Activated CD4-positive, alpha-beta T cell treated with anti-CD3 and anti-CD28 coated beads for 4 hours (primary cell): ENCODE data around the gene PROM1.

Experiments used
- DNase-seq, 2 donors: peaks; one replicate each; pipeline ENCODE4 v3.0.0-alpha.2; 2020

Gene PROM1

GRCh38 chr4:15982842-15983524 is 100.8 kb downstream of the PROM1 start:
- DNase-seq, result no peak

DNA sequence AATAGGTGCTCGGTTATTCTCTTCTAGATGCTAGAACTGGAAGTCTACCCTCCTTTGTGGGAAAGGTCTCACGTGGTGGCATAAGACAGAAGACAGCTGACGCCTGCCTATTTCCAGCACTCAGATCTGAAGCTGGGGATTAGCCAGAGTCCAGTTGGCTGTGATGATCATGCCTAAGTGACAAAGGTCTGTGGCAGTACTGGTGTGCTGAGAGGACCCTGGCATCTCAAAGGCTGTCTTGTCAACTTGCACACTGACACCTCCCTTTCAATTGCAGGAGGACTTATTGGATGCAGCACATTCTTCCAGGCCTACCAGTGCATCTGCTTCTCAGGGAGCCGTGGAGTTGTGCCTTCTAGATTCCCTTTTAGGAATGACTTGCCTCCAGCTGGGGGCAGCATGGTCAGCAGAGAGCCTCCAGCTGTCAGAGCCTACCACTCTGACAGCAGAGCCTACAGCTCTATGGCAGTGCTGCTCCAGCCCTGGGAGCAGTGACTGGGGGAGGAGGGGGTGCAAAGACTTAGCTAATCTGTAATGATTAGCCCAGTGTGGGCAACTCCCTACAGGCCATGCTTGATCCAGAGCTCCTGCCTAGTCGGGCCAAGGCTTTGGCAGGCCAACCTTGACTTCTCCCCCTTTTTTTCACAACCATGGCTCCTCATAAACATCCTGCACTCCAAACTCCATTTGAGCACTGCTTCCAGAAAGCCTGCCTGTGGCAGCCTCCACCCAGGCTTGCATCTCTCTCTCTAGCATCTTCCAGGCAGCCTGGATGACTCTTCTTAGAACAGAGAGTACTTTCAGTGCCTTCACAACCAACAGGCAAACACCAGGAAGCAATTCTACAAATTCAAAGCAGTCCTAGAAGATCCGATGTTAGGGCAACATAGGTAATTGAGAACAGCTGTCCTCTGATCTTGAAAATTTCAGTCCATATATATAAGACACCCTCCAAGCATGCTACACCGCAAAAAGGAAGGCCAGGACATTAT is 107.1 kb downstream of the PROM1 start:
- no peak for DNase-seq

DNA sequence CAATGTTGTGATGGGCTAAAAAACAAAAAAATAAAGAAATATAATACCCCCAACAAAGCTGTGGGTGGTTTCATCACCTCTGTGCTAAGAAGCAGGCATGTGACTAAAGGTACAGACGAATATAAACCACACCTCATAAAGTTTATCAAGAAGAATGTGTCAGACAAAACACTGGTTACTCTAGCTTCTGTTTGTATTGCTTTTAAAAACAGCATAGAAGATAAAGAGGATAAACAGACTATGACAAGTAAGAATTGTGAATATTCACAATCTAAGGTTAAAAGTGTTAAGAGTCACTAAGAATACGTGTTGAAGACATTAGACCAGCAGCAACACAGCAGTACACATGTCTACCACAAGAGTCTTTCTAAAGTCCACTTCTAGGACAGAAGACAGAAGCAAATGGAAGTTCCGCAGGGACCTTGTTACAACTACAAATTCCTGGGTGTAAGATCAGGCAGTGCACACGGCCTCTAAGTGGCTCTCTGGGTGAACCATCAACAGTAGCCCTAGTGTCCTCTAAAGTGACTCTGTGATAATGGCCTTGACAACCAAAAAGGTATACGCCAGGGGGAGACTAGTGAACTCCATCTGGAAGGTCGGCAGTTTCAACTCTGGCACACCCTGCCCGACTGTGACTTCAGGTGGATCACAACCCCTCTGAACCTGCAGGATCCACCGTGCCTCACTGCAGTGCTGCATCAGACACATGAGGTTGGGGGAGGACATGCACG is 112.6 kb downstream of the PROM1 start:
- no peak for DNase-seq

GRCh38 chr4:15968551-15969300 is 115.1 kb downstream of the PROM1 start:
- no peak for DNase-seq

DNA sequence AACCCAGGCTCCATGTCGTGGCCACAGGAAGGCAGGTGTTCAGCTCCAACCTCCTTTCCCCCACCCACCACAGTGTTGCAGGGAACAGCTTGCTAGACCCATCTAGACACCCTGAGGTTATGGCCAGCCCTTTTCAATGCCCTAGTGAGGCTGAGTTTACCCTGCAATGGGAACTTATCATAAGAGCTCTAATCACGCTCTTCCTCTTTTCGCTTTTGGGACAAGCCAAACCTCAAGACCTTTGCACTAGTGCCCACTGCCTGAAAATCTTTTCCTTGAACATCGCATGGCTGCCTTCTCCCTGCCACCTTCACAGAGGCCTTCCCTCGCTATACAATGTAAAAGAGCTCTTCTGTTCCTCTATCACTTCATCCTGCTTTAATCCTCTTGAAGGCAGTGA is 118.5 kb downstream of the PROM1 start:
- DNase-seq, result no peak

DNA sequence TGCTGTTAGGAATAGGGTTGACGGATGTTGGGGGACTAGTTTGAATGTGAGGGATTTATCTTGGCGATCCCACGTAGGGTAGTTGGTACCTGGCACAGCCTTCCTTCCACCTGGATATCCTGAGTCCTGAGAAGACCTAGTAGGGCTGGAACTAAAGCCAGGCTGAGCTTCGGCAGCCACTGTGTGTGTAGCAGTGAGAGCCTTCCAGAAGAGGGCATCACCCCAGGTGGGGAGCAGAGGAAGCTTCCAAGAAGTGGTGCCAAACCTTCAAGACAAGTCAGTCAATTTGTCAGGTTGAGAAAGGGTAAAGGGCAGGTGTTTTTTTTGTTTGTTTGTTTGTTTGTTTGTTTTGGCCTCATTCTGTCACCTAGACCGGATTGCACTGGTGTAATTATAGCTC is 119.7 kb downstream of the PROM1 start:
- no peak for DNase-seq

DNA sequence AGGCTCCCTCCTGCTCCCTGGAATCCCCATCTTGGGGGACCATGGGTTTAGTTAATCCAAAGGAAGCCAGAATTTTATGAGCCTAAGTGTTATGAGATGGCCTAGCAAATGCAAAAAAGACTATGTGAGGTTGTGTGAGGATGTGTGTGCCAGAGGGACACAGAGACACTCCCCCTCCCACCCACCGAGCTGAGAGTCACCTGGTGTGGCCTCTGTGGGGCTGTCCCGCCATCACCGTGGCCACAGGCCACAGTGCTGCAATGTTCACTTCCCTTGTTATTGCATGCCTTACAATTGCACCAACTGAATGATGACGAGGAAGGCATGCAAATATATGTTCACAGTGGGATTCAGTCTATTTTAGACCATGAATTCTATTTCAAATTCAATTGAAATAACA is 120.2 kb downstream of the PROM1 start:
- DNase-seq, result no peak

- DNase-seq, result peak; percentile 26 to 29
Observed at GRCh38 chr4:15963001-15963451, 120.8 kb downstream of the PROM1 start, which contains the start of gene FGFBP2. FGFBP2 (minus strand) TSS chr4:15963175; CDS start chr4:15963129, 46 bp downstream.

DNA sequence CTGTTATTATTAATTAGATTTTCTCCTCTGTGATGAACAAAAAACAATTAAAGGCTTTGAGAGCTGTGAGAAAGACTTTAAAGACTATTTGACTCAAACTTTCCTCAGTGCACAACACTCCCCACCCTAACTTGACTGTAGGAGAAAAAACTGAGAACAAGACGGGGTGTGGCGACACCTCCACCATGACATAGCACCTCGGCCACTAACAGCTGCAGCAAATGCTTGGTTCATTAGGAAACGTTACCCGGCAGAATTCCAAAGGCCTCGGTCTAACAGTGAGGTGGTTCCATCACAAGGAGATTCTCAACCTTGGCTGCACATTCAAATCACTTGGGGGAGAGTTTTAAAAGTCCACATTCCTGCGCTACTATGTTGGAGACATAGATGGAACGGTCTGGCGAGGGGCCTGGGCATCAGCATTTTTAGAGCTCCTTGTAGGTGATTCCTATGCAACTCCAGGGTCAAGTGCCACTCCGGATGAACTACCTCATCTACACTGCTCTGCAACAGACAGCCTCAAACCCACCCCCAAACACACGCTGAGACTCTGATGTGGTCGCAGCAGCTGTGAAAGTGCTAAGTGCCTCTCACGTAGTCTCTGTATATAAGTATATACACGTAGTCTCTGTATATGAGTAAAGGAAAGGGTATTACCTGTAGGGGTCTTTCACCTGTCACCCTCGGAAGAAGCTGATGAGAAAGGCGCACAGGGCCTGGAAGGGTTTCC is 121.9 kb downstream of the PROM1 start:
- no peak for DNase-seq

DNA sequence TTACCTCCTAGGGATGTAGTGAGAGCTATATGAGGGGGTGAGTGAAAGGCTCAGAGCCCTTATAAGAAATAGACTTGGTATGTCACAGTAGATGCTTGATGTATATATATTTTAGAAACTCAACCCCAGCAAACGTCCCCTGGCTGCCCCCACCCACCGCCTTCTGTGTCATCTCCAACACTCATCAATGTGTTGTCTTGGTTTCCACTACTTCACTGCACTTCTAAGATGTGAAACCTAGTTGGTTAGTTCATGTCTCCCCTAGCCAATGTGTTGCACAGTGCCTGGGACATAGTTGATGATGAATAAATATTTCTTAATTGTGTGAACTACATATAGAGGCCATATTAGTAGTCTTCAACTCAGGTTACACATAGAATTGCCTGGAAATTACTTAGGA is 125.3 kb downstream of the PROM1 start:
- DNase-seq, result no peak

- DNase-seq, result peak; percentile 65 to 80
Observed at GRCh38 chr4:15956179-15956850, 127.5 kb downstream of the PROM1 start.

- DNase-seq, result no peak
Observed at GRCh38 chr4:15955670-15956069, 128.2 kb downstream of the PROM1 start.

DNA sequence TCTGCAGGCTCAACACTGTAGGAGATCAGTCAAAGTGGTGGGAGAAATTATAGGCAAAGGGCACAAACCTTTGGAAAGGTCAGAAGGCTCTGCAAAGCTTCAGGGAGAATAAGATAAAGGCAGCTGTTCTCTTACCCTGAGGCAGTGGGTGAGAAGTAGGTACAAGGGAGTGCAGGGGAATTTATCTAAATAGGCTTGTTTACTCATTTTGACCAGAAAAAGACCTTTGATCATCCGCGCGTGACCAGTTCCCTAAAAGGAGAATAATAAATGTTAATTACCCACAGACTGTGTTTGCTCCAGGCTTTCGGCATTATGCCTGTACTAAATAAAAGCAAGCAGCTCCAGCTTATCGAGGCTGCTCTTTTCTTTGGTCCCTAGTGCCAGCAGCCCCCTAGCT is 130.2 kb downstream of the PROM1 start:
- DNase-seq, result no peak

DNA sequence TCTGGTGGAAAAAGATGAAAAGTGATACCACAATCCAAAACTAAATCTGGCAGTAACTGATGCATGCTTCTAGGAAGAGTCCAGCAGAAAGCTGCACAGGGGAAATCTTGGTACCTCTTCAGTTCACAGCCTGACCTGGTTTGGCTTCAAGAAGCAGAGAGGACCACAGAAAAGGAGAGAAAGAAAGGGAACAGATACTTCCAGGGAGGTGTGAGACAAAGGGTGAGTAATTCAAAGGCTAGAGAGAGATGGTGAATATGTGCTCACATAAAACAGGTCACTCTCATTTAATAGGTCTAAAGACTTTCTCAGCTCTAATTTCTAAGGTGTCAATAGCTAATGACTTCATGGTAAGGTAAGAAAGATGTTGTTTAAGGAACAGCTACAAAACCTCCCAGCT is 132.0 kb downstream of the PROM1 start:
- DNase-seq, result no peak

- no peak for DNase-seq
Observed at GRCh38 chr4:15948826-15949225, 135.0 kb downstream of the PROM1 start.

DNA sequence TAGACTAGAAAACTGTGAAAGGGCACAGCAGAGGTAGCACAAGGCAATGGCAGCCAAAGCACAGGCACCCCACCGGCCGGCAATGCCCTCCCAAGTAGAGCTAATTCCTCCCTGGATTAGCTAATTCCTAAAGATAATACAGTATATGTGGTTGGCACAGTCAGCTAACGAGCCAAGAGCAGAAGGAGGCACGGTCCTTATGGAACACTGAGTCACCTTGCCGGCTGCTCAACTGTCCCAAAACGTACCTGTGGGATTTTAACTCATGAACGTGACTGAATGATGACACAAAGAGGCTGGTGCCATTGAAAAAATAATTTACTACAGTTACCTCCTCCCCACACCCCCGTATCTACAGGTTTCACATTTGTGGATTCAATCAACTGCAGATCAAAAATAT is 136.1 kb downstream of the PROM1 start:
- DNase-seq, result no peak

DNA sequence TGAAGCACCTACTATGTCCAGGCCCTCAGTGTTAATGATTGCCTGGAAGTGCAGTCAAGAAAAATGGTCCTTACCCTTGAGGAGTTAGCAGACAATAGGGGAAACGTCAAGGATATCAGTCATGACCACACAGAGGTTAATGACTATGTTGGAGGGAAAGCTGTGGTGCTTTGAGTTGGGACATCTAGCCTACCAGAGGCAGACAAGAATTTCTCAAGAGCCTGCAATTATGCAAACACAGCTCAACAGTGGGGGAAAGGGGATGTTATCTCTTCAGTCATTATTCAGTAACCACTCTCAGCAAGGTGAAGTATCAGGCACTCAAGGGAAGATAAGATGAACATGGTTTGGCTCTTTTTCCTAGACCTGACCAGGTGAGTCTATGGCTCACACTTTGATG is 138.3 kb downstream of the PROM1 start:
- DNase-seq, result no peak

DNA sequence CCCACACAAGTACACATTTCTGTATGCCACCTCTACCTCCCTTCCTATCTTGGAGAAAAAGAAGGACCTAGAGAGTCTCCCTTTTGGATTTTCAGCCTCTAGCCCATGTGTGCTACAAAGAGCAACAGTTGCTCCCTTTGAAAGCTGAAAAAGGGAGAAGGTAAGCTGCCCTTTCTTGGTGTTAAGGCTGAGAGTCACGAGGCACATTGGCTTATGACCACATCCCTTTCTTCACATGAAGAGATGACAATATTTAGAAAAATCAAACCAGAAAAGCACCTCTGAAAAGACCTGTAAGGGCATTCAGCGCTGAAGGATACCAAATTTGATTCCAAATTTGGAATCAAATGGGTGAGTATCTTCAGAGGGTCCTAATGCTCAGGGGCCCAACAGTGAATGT is 138.9 kb downstream of the PROM1 start:
- no peak for DNase-seq

DNA sequence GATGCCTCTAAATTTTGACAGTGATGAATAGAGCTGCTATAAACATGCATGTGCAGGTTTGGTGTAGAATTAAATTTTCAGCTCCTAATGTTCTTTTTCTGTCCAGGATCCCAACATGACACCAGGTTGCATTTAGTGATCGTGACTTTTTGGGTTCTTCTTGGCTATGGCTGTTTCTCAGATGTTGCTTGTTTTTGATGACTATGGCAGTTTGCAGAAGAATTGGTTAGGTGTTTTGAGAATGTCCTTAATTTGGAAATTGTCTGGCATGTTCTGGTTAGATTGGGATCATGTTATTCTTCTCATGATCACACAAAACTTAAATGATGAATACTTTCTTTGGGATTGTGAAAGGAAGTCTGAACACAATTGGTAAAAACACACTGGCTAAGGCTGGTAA is 141.5 kb downstream of the PROM1 start:
- no peak for DNase-seq

DNA sequence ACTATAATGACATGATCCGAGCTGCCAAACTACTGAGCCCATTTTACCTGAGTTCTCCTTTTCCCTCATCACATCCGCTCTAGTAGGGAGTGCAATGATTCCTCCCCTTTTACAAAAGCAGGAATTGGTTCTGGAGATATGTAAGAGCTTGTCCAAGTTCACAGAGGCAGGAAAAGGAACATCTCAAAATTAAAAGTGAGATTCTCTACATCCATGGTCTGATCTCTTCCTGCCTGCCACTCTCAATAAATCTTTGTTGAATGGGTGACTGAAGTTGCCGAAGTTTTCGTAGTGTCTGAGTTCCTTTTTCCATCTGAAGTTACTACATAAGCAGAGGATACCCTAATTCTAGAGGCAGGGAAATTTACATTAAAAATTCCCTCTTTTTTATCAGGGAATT is 145.2 kb downstream of the PROM1 start, which contains the start of gene FGFBP1:
TSS of gene FGFBP1 (minus strand) at position 101 of the 400 bp plus-strand sequence. CDS start 2,108 bp downstream, outside the sequence.
- no peak for DNase-seq

GRCh38 chr4:15938182-15938581 is 145.6 kb downstream of the PROM1 start:
- DNase-seq, result no peak
